ENCODE data around the gene RNF224. TPM values are rescaled to one million over a fixed set of nuclear protein-coding genes. Genes with fewer than 3 reads are reported as not detected.

The RNF224 gene
- total and polyA plus RNA-seq, 2 of the 13 experiments (the other 11 are each of a cell fraction or from before 2014, with no cell fraction given) = 0.09 TPM; not detected in 1

GRCh38 chr9:137229903-137230704 lies 2.8 kb downstream of the RNF224 start (continued):
- TF ChIP-seq NRL (CRISPR knock-in tag; IDR thresholded peaks at IDR 0.05; ENCODE audit: borderline replicate concordance) (peak; percentile 78), ARNT (IDR thresholded peaks at IDR 0.05) (no peak), NCOA2 (CRISPR knock-in tag; IDR thresholded peaks at IDR 0.05) (peak; percentile 16; the same call in 1 of the 2 replicates), FIP1L1 (IDR thresholded peaks at IDR 0.05; ENCODE audit: borderline replicate concordance, insufficient read depth, low read depth, low read length) (no peak), ZNF816 (CRISPR knock-in tag; IDR thresholded peaks at IDR 0.05; ENCODE audit: borderline replicate concordance) (0 out of 2 replicates have a peak, but pooled peaks have one; percentile 72), ZNF329 (CRISPR knock-in tag; IDR thresholded peaks at IDR 0.05; ENCODE audit: low read depth) (0 out of 2 replicates have a peak, but pooled peaks have one; percentile 24), ZNF780A (CRISPR knock-in tag; IDR thresholded peaks at IDR 0.05) (no peak), ZNF530 (CRISPR knock-in tag; IDR thresholded peaks at IDR 0.05; ENCODE audit: low read depth) (no peak), FOSL2 (CRISPR knock-in tag; IDR thresholded peaks at IDR 0.05) (no peak; the same call in 1 of the 2 replicates), PHF20 (CRISPR knock-in tag; IDR thresholded peaks at IDR 0.05) (peak; percentile 20), ZNF383 (CRISPR knock-in tag; IDR thresholded peaks at IDR 0.05; ENCODE audit: borderline replicate concordance) (peak; percentile 45; the same call in 1 of the 2 replicates), ZNF619 (CRISPR knock-in tag; IDR thresholded peaks at IDR 0.05) (peak; percentile 71; the same call in 1 of the 2 replicates), MAZ (IDR thresholded peaks at IDR 0.05; ENCODE audit: borderline replicate concordance, low read depth, low read length) (no peak), MAZ (CRISPR knock-in tag; IDR thresholded peaks at IDR 0.05; ENCODE audit: low read depth) (peak; percentile 47; the same call in 1 of the 2 replicates), ARID2 (CRISPR knock-in tag; IDR thresholded peaks at IDR 0.05; ENCODE audit: borderline replicate concordance) (no peak), ZFY (CRISPR knock-in tag; IDR thresholded peaks at IDR 0.05) (peak; percentile 68)
- TF ChIP-seq, protein P1, sequence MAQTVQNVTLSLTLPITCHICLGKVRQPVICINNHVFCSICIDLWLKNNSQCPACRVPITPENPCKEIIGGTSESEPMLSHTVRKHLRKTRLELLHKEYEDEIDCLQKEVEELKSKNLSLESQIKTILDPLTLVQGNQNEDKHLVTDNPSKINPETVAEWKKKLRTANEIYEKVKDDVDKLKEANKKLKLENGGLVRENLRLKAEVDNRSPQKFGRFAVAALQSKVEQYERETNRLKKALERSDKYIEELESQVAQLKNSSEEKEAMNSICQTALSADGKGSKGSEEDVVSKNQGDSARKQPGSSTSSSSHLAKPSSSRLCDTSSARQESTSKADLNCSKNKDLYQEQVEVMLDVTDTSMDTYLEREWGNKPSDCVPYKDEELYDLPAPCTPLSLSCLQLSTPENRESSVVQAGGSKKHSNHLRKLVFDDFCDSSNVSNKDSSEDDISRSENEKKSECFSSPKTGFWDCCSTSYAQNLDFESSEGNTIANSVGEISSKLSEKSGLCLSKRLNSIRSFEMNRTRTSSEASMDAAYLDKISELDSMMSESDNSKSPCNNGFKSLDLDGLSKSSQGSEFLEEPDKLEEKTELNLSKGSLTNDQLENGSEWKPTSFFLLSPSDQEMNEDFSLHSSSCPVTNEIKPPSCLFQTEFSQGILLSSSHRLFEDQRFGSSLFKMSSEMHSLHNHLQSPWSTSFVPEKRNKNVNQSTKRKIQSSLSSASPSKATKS (CRISPR knock-in tag; IDR thresholded peaks at IDR 0.05) = no peak
- TF ChIP-seq, protein P2, sequence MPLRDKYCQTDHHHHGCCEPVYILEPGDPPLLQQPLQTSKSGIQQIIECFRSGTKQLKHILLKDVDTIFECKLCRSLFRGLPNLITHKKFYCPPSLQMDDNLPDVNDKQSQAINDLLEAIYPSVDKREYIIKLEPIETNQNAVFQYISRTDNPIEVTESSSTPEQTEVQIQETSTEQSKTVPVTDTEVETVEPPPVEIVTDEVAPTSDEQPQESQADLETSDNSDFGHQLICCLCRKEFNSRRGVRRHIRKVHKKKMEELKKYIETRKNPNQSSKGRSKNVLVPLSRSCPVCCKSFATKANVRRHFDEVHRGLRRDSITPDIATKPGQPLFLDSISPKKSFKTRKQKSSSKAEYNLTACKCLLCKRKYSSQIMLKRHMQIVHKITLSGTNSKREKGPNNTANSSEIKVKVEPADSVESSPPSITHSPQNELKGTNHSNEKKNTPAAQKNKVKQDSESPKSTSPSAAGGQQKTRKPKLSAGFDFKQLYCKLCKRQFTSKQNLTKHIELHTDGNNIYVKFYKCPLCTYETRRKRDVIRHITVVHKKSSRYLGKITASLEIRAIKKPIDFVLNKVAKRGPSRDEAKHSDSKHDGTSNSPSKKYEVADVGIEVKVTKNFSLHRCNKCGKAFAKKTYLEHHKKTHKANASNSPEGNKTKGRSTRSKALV (CRISPR knock-in tag; IDR thresholded peaks at IDR 0.05) = no peak
- TF ChIP-seq, protein P3, sequence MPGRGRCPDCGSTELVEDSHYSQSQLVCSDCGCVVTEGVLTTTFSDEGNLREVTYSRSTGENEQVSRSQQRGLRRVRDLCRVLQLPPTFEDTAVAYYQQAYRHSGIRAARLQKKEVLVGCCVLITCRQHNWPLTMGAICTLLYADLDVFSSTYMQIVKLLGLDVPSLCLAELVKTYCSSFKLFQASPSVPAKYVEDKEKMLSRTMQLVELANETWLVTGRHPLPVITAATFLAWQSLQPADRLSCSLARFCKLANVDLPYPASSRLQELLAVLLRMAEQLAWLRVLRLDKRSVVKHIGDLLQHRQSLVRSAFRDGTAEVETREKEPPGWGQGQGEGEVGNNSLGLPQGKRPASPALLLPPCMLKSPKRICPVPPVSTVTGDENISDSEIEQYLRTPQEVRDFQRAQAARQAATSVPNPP (CRISPR knock-in tag; IDR thresholded peaks at IDR 0.05) = no peak
- TF ChIP-seq, protein P4, sequence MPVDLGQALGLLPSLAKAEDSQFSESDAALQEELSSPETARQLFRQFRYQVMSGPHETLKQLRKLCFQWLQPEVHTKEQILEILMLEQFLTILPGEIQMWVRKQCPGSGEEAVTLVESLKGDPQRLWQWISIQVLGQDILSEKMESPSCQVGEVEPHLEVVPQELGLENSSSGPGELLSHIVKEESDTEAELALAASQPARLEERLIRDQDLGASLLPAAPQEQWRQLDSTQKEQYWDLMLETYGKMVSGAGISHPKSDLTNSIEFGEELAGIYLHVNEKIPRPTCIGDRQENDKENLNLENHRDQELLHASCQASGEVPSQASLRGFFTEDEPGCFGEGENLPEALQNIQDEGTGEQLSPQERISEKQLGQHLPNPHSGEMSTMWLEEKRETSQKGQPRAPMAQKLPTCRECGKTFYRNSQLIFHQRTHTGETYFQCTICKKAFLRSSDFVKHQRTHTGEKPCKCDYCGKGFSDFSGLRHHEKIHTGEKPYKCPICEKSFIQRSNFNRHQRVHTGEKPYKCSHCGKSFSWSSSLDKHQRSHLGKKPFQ (CRISPR knock-in tag; IDR thresholded peaks at IDR 0.05; ENCODE audit: insufficient replicate concordance) = peak; percentile 89
- TF ChIP-seq, protein P5, sequence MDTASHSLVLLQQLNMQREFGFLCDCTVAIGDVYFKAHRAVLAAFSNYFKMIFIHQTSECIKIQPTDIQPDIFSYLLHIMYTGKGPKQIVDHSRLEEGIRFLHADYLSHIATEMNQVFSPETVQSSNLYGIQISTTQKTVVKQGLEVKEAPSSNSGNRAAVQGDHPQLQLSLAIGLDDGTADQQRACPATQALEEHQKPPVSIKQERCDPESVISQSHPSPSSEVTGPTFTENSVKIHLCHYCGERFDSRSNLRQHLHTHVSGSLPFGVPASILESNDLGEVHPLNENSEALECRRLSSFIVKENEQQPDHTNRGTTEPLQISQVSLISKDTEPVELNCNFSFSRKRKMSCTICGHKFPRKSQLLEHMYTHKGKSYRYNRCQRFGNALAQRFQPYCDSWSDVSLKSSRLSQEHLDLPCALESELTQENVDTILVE (CRISPR knock-in tag; IDR thresholded peaks at IDR 0.05) = peak; percentile 28; the same call in 1 of the 2 replicates
